HEK293 (cell line): Measurements from ENCODE around the gene UGT1A6.

Experiments used
- CTCF ChIP-seq: fragments of 450-650 bp; formaldehyde crosslinking; IDR thresholded peaks from 2 replicates; pipeline ENCODE4 v1.5.1; 2016; ENCODE audit warnings: missing biosample characterization, missing genetic modification characterization
- YY1 ChIP-seq: fragments of 450-650 bp; formaldehyde crosslinking; IDR thresholded peaks from 2 replicates; pipeline ENCODE4 v1.5.1; 2018; ENCODE audit warnings: missing biosample characterization, missing genetic modification characterization
- ZBTB17 ChIP-seq: fragments of 450-650 bp; formaldehyde crosslinking; IDR thresholded peaks from 2 replicates; pipeline ENCODE4 v1.5.1; 2016; ENCODE audit warnings: missing biosample characterization, missing genetic modification characterization
- ZBTB7A ChIP-seq: fragments of 450-650 bp; formaldehyde crosslinking; IDR thresholded peaks from 2 replicates; pipeline ENCODE4 v1.5.1; 2016; ENCODE audit warnings: low read depth, missing biosample characterization, missing genetic modification characterization
- ZNF140 ChIP-seq: fragments of 450-650 bp; formaldehyde crosslinking; IDR thresholded peaks from 2 replicates; pipeline ENCODE4 v1.5.1; 2016; ENCODE audit warnings: missing biosample characterization, missing genetic modification characterization
- ZNF266 ChIP-seq: fragments of 450-650 bp; formaldehyde crosslinking; IDR thresholded peaks from 2 replicates; pipeline ENCODE4 v1.5.1; 2016; ENCODE audit warnings: missing biosample characterization, missing genetic modification characterization, low read depth
- ZNF280D ChIP-seq: fragments of 450-650 bp; formaldehyde crosslinking; IDR thresholded peaks from 2 replicates; pipeline ENCODE4 v1.5.1; 2016; ENCODE audit warnings: missing biosample characterization, missing genetic modification characterization
- ZNF311 ChIP-seq: fragments of 450-650 bp; formaldehyde crosslinking; IDR thresholded peaks from 2 replicates; pipeline ENCODE4 v1.5.1; 2017; ENCODE audit warnings: missing biosample characterization, missing genetic modification characterization, borderline replicate concordance
- ZNF513 ChIP-seq: fragments of 450-650 bp; IDR thresholded peaks from 2 replicates; pipeline ENCODE4 v1.5.1; 2018; ENCODE audit warnings: missing biosample characterization, missing genetic modification characterization
- ZNF529 ChIP-seq: fragments of 450-650 bp; formaldehyde crosslinking; IDR thresholded peaks from 2 replicates; pipeline ENCODE4 v1.5.1; 2017; ENCODE audit warnings: missing genetic modification characterization, missing biosample characterization; ENCODE audit not compliant: insufficient replicate concordance
- ZNF658 ChIP-seq: fragments of 450-650 bp; formaldehyde crosslinking; IDR thresholded peaks from 2 replicates; pipeline ENCODE4; 2016; ENCODE audit warnings: missing biosample characterization, missing genetic modification characterization
- ZNF677 ChIP-seq: fragments of 450-650 bp; IDR thresholded peaks from 2 replicates; pipeline ENCODE4 v1.5.0; 2018; ENCODE audit warnings: missing biosample characterization, mild to moderate bottlenecking, missing genetic modification characterization, moderate library complexity
- ZNF837 ChIP-seq: fragments of 450-650 bp; formaldehyde crosslinking; IDR thresholded peaks from 2 replicates; pipeline ENCODE4 v1.5.1; 2016; ENCODE audit warnings: missing biosample characterization, missing genetic modification characterization

- TF ChIP-seq ZNF677 (tag by site-specific recombination) = no peak
- TF ChIP-seq ZNF266 (tag by site-specific recombination) = no peak
- TF ChIP-seq ZBTB7A (tag by site-specific recombination) = no peak
- no peak for TF ChIP-seq ZNF513 (tag by site-specific recombination)
- TF ChIP-seq CTCF (tag by site-specific recombination) = no peak
- TF ChIP-seq ZBTB17 (tag by site-specific recombination) = no peak
- no peak for TF ChIP-seq ZNF140 (tag by site-specific recombination)
- no peak for TF ChIP-seq ZNF311 (tag by site-specific recombination)
- no peak for TF ChIP-seq ZNF837 (tag by site-specific recombination)
- no peak for TF ChIP-seq ZNF658
- no peak for TF ChIP-seq YY1 (tag by site-specific recombination)
- TF ChIP-seq ZNF280D (tag by site-specific recombination) = no peak
- no peak for TF ChIP-seq ZNF529 (tag by site-specific recombination)
These were observed at the start of gene UGT1A6 for GRCh38 chr2:233692648-233693047.
